ENCODE data around the gene EVA1C.
"Not testable (repeated sequence)": the region's sequence is repeated elsewhere in the genome, so short reads cannot be mapped to it uniquely, and the experiment has no call there.

Gene EVA1C

GRCh38 chr21:32462564-32462963 is 50.1 kb downstream of the EVA1C start:
- DNase-seq (ENCODE audit: low spot score) = not testable (repeated sequence)

GRCh38 chr21:32463367-32463766 is 50.9 kb downstream of the EVA1C start:
- no peak for DNase-seq (ENCODE audit: low spot score)

DNA sequence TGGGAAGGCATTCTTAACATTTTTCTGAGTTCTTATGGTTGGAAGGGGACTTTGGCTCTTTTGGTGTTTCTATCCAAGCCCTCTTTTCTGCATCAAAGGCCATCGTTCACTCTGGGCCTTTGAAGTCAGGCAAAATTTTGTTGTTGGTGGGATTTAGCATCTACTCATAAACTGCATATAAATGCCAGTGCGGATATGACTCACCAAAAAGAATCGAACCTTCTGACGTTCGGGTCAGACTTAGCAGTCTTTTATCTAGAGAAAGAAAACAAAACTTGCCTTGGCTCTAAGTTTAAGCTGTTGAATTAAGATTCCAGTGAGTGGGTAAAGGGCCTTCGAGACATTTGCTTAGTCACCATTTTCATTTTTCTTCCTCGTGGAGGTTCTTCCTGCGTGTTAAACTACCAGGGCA is 51.4 kb downstream of the EVA1C start:
- DNase-seq (ENCODE audit: low spot score) = no peak

DNA sequence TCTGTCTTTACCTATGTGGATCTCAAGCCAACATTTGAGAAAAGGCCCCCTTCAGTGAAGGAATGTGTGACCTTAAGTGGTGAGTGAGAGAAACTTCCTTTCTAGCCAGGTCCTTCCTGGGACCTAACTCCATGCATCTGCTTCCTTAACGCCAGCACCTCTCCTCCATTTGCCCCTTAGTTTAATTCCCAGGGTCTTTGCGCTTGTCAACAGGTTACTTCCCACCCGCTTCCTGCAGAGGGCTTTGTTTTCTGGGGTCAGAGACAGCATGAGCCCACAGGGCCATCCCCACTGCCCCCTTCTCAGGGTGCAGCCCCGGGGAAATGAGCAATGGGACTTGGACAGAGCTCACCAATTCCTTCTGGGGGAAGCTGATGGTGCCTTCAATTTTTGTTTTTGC is 54.8 kb downstream of the EVA1C start:
- DNase-seq (ENCODE audit: low spot score) = no peak

DNA sequence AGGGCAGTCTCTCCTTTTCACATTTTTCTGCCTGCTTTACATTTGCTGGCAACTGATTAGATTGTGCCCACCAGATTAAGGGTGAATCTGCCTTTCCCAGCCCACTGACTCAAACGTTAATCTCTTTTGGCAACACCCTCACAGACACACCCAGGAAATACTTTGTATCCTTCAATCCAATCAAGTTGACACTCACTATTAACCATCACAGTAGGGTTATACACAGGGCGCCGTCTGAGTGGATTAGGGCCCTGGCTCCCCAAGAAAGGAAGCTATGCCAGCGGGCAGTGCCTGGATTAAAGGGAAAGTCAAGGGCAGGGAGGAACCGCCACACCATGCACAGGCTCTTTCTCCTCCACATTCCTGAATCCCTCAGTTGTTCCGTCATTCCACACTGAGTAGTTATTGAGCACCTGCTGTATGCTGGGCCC is 56.2 kb downstream of the EVA1C start:
- DNase-seq (ENCODE audit: low spot score) = no peak

DNA sequence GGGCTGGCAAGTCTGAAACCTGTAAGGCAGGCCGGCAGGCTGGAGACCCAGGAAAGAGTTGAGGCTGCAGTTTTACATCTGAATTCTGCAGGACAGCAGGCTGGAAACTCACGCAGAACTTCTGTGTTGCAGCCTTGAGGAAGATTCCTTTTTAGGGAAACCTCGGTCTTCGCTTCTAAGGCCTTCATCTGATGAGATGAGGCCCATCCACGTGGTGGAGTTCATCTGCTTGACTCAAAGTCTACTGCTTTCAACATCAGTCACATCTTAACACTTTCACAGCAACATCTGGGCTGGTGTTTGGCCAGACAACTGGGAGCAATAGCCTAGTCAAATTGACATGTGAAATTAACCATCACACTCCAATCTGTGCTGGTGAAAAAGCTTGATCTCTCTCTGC is 57.1 kb downstream of the EVA1C start:
- no peak for DNase-seq (ENCODE audit: low spot score)

- no peak for DNase-seq (ENCODE audit: low spot score)
Observed at GRCh38 chr21:32470206-32470605, 57.7 kb downstream of the EVA1C start.

- no peak for DNase-seq (ENCODE audit: low spot score)
Observed at GRCh38 chr21:32472890-32473765, 60.6 kb downstream of the EVA1C start.

- DNase-seq (ENCODE audit: low spot score) = no peak
Observed at GRCh38 chr21:32474179-32475059, 61.9 kb downstream of the EVA1C start.

DNA sequence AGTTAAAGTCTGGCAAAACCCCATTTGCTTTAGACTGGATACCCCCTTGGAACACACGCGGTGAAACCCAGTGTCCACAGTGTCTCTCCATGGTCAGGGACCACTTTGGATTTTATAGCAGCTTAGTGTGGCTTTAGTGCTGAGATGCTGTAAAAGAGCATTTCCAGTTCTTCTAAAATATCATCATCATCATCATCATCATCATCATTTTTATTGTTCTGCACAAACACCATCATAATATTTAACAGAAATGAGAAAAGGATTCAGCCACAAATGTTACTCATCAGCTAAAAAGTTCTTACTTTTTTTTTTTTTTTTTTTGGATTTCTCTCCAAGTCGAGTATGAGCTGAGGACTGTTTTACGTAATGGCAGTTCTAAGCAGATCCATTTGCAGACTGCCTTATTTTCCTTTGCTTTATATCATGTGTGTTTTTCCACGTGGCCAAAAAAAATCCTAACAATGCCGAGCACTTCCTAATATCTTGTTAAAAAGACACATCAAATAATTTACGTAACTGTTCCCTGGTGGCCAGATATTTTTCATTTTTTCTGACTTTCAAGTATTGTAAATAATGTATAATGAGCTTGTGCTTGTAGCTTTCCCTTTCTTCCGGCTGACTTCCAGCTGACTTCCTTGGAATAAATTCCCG is 62.8 kb downstream of the EVA1C start:
- no peak for DNase-seq (ENCODE audit: low spot score)

DNA sequence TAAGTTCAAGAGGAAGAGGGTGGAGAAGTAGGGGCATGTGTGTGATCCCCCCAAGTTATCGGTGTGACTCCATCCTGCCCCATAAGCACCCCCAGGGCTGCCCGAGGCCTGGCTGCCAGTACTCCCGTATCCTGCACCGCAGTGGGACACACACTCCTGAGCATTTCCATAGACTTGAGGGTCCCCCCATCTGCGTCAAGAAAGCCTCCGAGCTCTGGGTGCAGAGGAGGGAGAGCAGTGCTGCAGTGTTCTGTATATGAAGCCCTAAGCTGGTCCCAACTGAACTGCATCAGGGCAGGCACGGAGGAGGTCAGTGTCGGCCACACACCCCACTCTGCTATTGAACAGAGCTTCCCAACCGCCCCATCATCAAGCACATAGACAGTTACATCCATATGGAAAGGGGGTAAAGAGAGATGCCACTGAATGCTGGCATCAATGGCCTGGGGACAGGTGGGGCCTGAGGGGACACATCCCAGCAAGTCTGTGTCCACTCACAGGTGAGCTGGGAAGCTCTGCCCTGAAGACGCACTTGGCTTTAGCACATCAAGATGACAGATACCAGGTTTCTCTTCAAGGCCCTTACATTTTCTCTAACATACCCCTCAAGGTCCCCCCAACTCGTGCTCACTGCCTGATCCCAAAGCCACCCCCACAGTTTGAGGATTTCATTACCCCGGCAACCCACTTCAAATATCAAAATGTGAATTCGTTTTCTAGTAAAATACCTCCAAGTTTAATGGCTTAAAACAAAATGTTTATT is 64.3 kb downstream of the EVA1C start:
- no peak for DNase-seq (ENCODE audit: low spot score)

DNA sequence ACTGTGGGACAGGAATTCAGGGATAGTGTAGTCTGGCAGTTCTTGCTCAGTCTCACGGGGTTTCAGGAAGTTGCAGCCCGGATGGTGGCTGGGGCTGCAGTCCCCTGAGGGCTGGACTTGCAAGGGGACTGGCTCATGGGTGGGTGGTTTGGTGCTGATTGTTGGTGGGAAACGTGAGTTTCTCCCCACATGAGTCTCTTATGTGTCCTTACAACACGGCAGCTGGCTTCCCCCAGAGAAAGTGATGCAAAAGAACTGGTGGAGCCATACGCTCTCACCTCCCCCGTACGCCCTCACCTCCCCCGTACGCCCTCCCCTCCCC is 64.9 kb downstream of the EVA1C start:
- no peak for DNase-seq (ENCODE audit: low spot score)

- no peak for DNase-seq (ENCODE audit: low spot score)
Observed at GRCh38 chr21:32481875-32482408, 69.4 kb downstream of the EVA1C start.

DNA sequence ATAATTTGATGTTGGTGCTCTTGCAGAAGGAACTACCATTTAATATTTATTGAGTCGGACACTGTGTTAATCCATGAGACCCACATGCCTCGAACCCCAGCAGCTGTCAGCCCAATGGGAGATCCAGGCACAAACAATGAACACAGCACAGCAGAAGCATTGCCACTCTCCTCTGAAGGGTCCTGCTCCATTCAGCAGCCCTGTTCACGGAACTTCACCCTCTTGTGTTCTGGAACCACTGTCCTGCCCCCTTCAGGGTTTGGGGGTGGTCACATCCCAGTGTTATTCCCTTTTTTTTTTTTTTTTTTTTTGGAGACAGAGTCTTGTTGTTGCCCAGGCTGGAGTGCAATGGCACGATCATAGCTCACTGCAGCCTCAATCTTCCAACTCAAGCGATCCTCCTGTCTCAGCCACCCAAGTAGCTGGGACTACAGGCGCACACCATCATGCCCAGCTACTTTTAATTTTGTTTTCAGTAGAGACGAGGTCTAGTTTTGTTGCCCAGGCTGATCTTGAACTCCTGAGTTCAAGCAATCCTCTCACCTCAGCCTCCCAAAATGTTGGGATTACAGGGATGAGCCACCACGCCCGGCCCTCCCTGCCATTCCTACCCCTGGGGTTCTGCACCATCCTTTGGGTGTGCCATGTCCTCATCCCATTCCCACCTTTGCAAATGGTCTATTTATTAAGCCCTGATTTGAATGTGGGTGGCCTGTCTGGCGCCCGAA is 70.2 kb downstream of the EVA1C start:
- no peak for DNase-seq (ENCODE audit: low spot score)

DNA sequence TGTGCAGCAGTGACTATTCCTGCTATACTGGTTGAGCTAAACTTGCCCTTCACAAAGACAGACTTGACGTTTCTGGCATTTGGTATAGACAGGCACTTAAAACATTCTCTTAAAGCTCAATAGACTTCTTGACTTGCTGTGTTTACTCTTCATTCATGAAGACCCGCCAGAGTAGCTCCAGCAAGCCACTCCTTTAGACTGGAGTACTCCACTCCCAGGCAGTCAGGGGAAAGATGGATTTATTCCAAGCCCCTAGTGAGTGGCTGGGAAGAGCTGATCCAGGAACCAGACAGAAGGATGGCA is 70.7 kb downstream of the EVA1C start:
- no peak for DNase-seq (ENCODE audit: low spot score)

- DNase-seq (ENCODE audit: low spot score) = no peak
Observed at GRCh38 chr21:32484706-32485380, 72.3 kb downstream of the EVA1C start.

- no peak for DNase-seq (ENCODE audit: low spot score)
Observed at GRCh38 chr21:32492376-32492775, 79.9 kb downstream of the EVA1C start.

DNA sequence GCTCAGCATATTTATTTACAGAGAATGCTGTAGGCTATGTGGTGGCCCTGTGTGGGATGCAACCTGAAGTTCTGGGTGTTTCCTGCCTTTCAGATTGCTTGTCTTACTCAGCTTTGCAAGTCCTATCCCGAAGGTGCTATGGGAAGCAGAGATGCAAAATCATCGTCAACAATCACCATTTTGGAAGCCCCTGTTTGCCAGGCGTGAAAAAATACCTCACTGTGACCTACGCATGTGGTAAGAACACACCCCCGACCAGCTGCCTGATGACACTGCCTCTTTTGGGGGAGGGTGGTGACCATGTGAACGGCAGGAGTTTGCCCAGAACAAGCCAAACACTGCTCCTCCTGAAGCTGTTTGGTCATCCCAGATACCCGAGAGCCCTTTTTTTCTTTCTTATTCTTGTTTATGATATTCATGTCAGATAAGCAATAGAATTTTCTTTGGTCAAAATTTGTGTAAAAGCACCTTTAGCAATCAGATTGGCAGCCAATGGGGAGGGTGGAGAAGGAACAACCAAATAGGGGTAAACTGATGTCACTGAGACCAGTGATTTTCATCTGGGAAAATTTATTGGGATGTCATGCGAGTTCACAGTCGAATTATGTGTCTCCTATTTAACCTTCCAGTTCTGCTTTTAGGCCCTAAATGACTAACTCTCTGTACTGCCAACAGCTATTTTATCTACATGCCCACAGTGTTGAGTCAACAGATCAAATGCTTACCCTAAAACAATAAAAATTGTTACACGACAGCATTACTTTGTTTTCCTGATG is 82.6 kb downstream of the EVA1C start:
- DNase-seq (ENCODE audit: low spot score) = no peak

- DNase-seq (ENCODE audit: low spot score) = no peak
Observed at GRCh38 chr21:32496568-32496967, 84.1 kb downstream of the EVA1C start.

Measured in cerebellar cortex (tissue), 1 donor.